GM23338 (cell line): ENCODE data around the gene SDF2L1. TPM values are rescaled to one million over a fixed set of nuclear protein-coding genes. Genes with fewer than 3 reads are reported as not detected.

Source experiments
- ATAC-seq: fragments of 200-7000 bp; cut with Tn5 transposase; 3 replicates; pipeline ENCODE4 v1.9.1; 2020
- DNase-seq: peaks from one replicate; pipeline ENCODE4 v3.0.0-alpha.2; 2015; ENCODE audit warnings: low spot score
- H2AFZ ChIP-seq: fragments of 200-600 bp; sonication (generic); 2 replicates; pipeline ENCODE4 v1.8.0; 2016; ENCODE audit warnings: antibody characterized with exemption, mild to moderate bottlenecking, moderate library complexity
- H3F3A ChIP-seq: fragments of 200-600 bp; sonication (generic); replicated peaks from 2 replicates; pipeline ENCODE4 v1.8.0; 2017; ENCODE audit warnings: antibody characterized with exemption, mixed run types, low read depth
- H3K27ac ChIP-seq: fragments of 200-600 bp; sonication (generic); 2 replicates; pipeline ENCODE4 v1.6.1; 2016; ENCODE audit warnings: low read depth
- H3K27me3 ChIP-seq: fragments of 200-600 bp; sonication (generic); 2 replicates; pipeline ENCODE4 v1.8.0; 2016; ENCODE audit warnings: mild to moderate bottlenecking, mixed run types, moderate library complexity; ENCODE audit not compliant: insufficient read depth
- H3K36me3 ChIP-seq: fragments of 200-600 bp; sonication (generic); 2 replicates; pipeline ENCODE4 v1.8.0; 2016; ENCODE audit warnings: mild to moderate bottlenecking; ENCODE audit not compliant: insufficient read depth
- H3K4me1 ChIP-seq: fragments of 200-600 bp; sonication (generic); 2 replicates; pipeline ENCODE4 v1.8.0; 2016; ENCODE audit warnings: mild to moderate bottlenecking, moderate library complexity; ENCODE audit not compliant: insufficient read depth
- H3K4me2 ChIP-seq: fragments of 200-600 bp; sonication (generic); 2 replicates; pipeline ENCODE4 v1.7.1; 2017; ENCODE audit warnings: mixed run types
- H3K4me3 ChIP-seq: fragments of 200-600 bp; sonication (generic); 2 replicates; pipeline ENCODE4 v1.6.1; 2016; ENCODE audit warnings: mixed run types
- H3K79me2 ChIP-seq: fragments of 200-600 bp; sonication (generic); replicated peaks from 2 replicates; pipeline ENCODE4 v1.8.0; 2017; ENCODE audit warnings: mild to moderate bottlenecking; ENCODE audit not compliant: insufficient read depth
- H3K9me2 ChIP-seq: fragments of 200-600 bp; sonication (generic); 2 replicates; pipeline ENCODE4 v1.8.0; 2017; ENCODE audit not compliant: insufficient read depth
- H4K20me1 ChIP-seq: fragments of 200-600 bp; sonication (generic); replicated peaks from 2 replicates; pipeline ENCODE4 v1.8.0; 2017; ENCODE audit warnings: mild to moderate bottlenecking; ENCODE audit not compliant: insufficient read depth
- H3K27ac Mint-ChIP-seq: 2 replicates; pipeline ENCODE4 v1.8.0; 2020; ENCODE audit warnings: inconsistent platforms, mild to moderate bottlenecking, moderate library complexity, mixed read lengths
- H3K27me3 Mint-ChIP-seq: 3 replicates; pipeline ENCODE4 v1.8.0; 2022; ENCODE audit warnings: low read depth, mild to moderate bottlenecking, moderate library complexity, mixed read lengths, inconsistent platforms; ENCODE audit not compliant: insufficient read depth, poor library complexity
- H3K36me3 Mint-ChIP-seq: 3 replicates; pipeline ENCODE4 v1.8.0; 2021; ENCODE audit warnings: low read depth, mild to moderate bottlenecking, inconsistent platforms, moderate library complexity, mixed read lengths
- H3K4me1 Mint-ChIP-seq: 3 replicates; pipeline ENCODE4 v1.8.0; 2020; ENCODE audit warnings: mild to moderate bottlenecking, inconsistent platforms, mixed read lengths
- H3K4me3 Mint-ChIP-seq: 3 replicates; pipeline ENCODE4 v1.8.0; 2021; ENCODE audit warnings: moderate library complexity, mild to moderate bottlenecking, inconsistent platforms, mixed read lengths
- H3K9me3 Mint-ChIP-seq: 3 replicates; pipeline ENCODE4 v1.8.0; 2020; ENCODE audit warnings: moderate library complexity, mild to moderate bottlenecking, inconsistent platforms, mixed read lengths
- CREB1 ChIP-seq: fragments of 250-450 bp; sonication (Bioruptor Pico); IDR thresholded peaks from 2 replicates; pipeline ENCODE4 v1.5.0; 2020; ENCODE audit warnings: low read depth, mild to moderate bottlenecking, moderate library complexity
- EZH2phosphoT487 ChIP-seq: fragments of 200-600 bp; sonication (generic); IDR thresholded peaks from one replicate; pipeline ENCODE4 v1.8.1; 2018; ENCODE audit warnings: antibody characterized with exemption; ENCODE audit not compliant: unreplicated experiment
- NANOG ChIP-seq: IDR thresholded peaks from 2 replicates; pipeline ENCODE4 v1.6.1; 2016; ENCODE audit warnings: antibody characterized with exemption, borderline replicate concordance
- POLR2AphosphoS5 ChIP-seq: IDR thresholded peaks from 2 replicates; pipeline ENCODE4 v1.6.1; 2016; ENCODE audit warnings: antibody characterized with exemption, low read depth
- STAT1 ChIP-seq: IDR thresholded peaks from one replicate; pipeline ENCODE4 v1.6.1; 2016; ENCODE audit warnings: antibody characterized with exemption; ENCODE audit not compliant: unreplicated experiment
- ZNF114 ChIP-seq: fragments of 250-450 bp; sonication (Bioruptor Pico); IDR thresholded peaks from 2 replicates; pipeline ENCODE4 v1.5.0; 2020; ENCODE audit warnings: mild to moderate bottlenecking, moderate library complexity
- ZNF331 ChIP-seq: fragments of 250-450 bp; sonication (Bioruptor Pico); IDR thresholded peaks from 2 replicates; pipeline ENCODE4 v1.5.0; 2020; ENCODE audit warnings: low read depth, mild to moderate bottlenecking, moderate library complexity
- polyA plus RNA-seq: library from polyadenylated mRNA; unstranded; fragments of >200 nt; fragmentation: Nextera tagmentation; extraction: Ambion mirVana; gene quantifications from 2 replicates; pipeline ENCODE4 v1.2.1, GENCODE V29; 2016
- total RNA-seq: library from RNA; depleted of rRNA; stranded (reverse); fragments of >200 nt; shearing (Covaris generic); gene quantifications from 2 replicates; pipeline ENCODE4 v1.2.3, GENCODE V29; 2014
- TF ChIP-seq, protein P1 (sequence below): IDR thresholded peaks from 2 replicates; pipeline ENCODE4 v1.6.1; 2016; ENCODE audit warnings: antibody characterized with exemption
- TF ChIP-seq, protein P2 (sequence below), 2 experiments: fragments of 200-600 bp in 1 of 2; sonication (generic) in 1 of 2; conservative IDR thresholded peaks; 2 replicates each; pipeline versions ENCODE4 v1.5.1 to v1.6.1; 2016 to 2017; ENCODE audit warnings: antibody characterized with exemption in 2 of 2, low read depth in 2 of 2, mild to moderate bottlenecking in 2 of 2, moderate library complexity in 1 of 2
- TF ChIP-seq, protein P3 (sequence below): IDR thresholded peaks from one replicate; pipeline ENCODE4 v1.6.1; 2018; ENCODE audit warnings: antibody characterized with exemption; ENCODE audit not compliant: unreplicated experiment

The SDF2L1 gene
- total and polyA plus RNA-seq, 2 experiments from 2014 or later, result 62.3 to 72.7 TPM

DNA sequence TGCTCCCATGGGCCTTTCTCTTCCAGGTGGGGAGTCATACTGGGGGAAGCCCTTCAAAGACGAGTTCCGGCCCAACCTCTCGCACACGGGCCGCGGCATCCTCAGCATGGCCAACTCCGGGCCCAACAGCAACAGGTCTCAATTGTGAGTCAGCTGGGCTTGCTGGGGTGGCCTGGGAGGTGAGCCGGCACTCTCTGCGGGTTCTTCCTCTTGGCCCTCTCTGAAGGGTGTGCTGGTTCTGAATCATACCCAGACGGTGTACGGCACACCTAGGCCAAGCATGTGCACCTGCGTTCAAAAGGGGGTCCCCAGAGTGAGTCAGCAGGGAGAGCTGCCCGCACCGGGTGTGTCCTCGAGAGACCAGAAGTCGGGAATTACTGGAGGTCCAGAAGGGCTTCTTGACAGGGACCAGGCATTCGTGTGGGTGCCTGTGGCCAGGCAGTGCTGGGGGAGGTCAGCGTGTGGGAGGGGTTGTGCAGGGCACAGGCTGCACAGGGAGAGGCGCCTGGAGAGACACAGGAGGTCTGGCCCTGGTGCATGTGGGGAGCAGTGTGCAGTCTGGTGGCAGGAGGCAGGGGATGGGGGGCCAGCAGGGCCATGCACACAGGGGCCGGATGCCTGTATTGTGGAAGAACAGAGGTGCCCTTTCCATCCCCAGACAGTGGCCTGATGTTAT lies 46.7 kb downstream of the SDF2L1 start:
- Mint-ChIP-seq H3K4me1 (no peaks in the 10 kb centered on the region), H3K4me3 (no peak overlapping the region), H3K27ac (0 out of 2 replicates have a peak overlapping the region, but pooled peaks have one; percentile 36), H3K27me3 (peaks cover 9% of the 10 kb centered on the region), H3K36me3 (peaks cover 18% of the 10 kb centered on the region), H3K9me3 (no peaks in the 10 kb centered on the region)
- no peaks in the 10 kb centered on the region for H3K79me2 ChIP-seq
- H2AFZ ChIP-seq, result no peak overlapping the region
- no peaks in the 10 kb centered on the region for H3K27me3 ChIP-seq
- H3K27ac ChIP-seq, result no peak overlapping the region
- H4K20me1 ChIP-seq, result peaks cover 9% of the 10 kb centered on the region; the same call in 1 of the 2 replicates
- no peak overlapping the region for H3K4me2 ChIP-seq
- no peaks in the 10 kb centered on the region for H3K4me1 ChIP-seq
- no peaks in the 10 kb centered on the region for H3F3A ChIP-seq
- no peaks in the 10 kb centered on the region for H3K9me2 ChIP-seq
- TF ChIP-seq ZNF114 (CRISPR knock-in tag), result no peak
- H3K4me3 ChIP-seq, result no peak overlapping the region
- no peak for ATAC-seq
- 0 out of 2 replicates have a peak, but pooled peaks cover 4% of the 10 kb centered on the region for H3K36me3 ChIP-seq
- DNase-seq, result no peak

DNA sequence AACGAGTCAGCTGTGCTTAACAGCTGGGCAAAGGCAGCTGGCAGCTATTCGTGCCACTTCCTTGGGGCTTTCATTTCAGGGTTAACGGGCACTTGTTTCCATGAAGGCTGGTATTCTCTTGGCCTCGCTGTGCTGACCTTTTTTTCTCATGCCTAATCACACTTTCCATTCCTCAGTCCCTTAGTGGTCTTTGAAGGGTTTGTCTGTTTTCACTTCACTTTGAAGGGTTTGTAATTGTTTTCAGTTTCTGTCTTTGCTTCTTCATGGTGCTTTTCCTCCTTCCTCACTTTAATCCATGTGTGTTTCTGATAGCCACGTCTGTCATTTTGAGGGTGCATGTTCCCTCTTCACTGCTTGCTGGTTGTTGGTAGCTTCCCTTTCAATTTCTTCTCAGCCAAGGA lies 48.3 kb downstream of the SDF2L1 start:
- ATAC-seq (no peak), DNase-seq (no peak)
- H3K36me3 ChIP-seq, result 0 out of 2 replicates have a peak, but pooled peaks cover 3% of the 10 kb centered on the region
- no peak overlapping the region for H3K4me2 ChIP-seq
- no peaks in the 10 kb centered on the region for H3K4me1 Mint-ChIP-seq
- H3K79me2 ChIP-seq, result no peaks in the 10 kb centered on the region
- no peaks in the 10 kb centered on the region for H3K9me3 Mint-ChIP-seq
- H3K4me3 Mint-ChIP-seq, result no peak overlapping the region
- no peak overlapping the region for H3K27ac Mint-ChIP-seq
- H3K9me2 ChIP-seq, result no peaks in the 10 kb centered on the region
- H3K27ac ChIP-seq, result no peak overlapping the region
- no peaks in the 10 kb centered on the region for H3F3A ChIP-seq
- no peak overlapping the region for H3K4me3 ChIP-seq
- no peaks in the 10 kb centered on the region for H3K27me3 ChIP-seq
- H3K36me3 Mint-ChIP-seq, result peaks cover 15% of the 10 kb centered on the region
- peaks cover 9% of the 10 kb centered on the region for H3K27me3 Mint-ChIP-seq
- H2AFZ ChIP-seq, result no peak overlapping the region
- H3K4me1 ChIP-seq, result no peaks in the 10 kb centered on the region
- peaks cover 9% of the 10 kb centered on the region; the same call in 1 of the 2 replicates for H4K20me1 ChIP-seq
- TF ChIP-seq, protein P1, sequence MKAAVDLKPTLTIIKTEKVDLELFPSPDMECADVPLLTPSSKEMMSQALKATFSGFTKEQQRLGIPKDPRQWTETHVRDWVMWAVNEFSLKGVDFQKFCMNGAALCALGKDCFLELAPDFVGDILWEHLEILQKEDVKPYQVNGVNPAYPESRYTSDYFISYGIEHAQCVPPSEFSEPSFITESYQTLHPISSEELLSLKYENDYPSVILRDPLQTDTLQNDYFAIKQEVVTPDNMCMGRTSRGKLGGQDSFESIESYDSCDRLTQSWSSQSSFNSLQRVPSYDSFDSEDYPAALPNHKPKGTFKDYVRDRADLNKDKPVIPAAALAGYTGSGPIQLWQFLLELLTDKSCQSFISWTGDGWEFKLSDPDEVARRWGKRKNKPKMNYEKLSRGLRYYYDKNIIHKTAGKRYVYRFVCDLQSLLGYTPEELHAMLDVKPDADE, result no peak
- no peak for TF ChIP-seq ZNF114 (CRISPR knock-in tag)
- TF ChIP-seq, protein P2, sequence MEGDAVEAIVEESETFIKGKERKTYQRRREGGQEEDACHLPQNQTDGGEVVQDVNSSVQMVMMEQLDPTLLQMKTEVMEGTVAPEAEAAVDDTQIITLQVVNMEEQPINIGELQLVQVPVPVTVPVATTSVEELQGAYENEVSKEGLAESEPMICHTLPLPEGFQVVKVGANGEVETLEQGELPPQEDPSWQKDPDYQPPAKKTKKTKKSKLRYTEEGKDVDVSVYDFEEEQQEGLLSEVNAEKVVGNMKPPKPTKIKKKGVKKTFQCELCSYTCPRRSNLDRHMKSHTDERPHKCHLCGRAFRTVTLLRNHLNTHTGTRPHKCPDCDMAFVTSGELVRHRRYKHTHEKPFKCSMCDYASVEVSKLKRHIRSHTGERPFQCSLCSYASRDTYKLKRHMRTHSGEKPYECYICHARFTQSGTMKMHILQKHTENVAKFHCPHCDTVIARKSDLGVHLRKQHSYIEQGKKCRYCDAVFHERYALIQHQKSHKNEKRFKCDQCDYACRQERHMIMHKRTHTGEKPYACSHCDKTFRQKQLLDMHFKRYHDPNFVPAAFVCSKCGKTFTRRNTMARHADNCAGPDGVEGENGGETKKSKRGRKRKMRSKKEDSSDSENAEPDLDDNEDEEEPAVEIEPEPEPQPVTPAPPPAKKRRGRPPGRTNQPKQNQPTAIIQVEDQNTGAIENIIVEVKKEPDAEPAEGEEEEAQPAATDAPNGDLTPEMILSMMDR (conservative IDR thresholded peaks at IDR 0.05; ENCODE audit: low read depth in 2 of 2), result no peak
- TF ChIP-seq, protein P3, sequence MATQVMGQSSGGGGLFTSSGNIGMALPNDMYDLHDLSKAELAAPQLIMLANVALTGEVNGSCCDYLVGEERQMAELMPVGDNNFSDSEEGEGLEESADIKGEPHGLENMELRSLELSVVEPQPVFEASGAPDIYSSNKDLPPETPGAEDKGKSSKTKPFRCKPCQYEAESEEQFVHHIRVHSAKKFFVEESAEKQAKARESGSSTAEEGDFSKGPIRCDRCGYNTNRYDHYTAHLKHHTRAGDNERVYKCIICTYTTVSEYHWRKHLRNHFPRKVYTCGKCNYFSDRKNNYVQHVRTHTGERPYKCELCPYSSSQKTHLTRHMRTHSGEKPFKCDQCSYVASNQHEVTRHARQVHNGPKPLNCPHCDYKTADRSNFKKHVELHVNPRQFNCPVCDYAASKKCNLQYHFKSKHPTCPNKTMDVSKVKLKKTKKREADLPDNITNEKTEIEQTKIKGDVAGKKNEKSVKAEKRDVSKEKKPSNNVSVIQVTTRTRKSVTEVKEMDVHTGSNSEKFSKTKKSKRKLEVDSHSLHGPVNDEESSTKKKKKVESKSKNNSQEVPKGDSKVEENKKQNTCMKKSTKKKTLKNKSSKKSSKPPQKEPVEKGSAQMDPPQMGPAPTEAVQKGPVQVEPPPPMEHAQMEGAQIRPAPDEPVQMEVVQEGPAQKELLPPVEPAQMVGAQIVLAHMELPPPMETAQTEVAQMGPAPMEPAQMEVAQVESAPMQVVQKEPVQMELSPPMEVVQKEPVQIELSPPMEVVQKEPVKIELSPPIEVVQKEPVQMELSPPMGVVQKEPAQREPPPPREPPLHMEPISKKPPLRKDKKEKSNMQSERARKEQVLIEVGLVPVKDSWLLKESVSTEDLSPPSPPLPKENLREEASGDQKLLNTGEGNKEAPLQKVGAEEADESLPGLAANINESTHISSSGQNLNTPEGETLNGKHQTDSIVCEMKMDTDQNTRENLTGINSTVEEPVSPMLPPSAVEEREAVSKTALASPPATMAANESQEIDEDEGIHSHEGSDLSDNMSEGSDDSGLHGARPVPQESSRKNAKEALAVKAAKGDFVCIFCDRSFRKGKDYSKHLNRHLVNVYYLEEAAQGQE, result no peak
- no peak for TF ChIP-seq STAT1
- TF ChIP-seq POLR2AphosphoS5, result no peak
- no peak for TF ChIP-seq EZH2phosphoT487
- no peak for TF ChIP-seq NANOG
- no peak for TF ChIP-seq CREB1 (CRISPR knock-in tag)
- TF ChIP-seq ZNF331 (CRISPR knock-in tag), result no peak
